BE2C (cell line): ENCODE results near the gene GJB4.

ENCODE experiments used
- DNase-seq: peaks from one replicate; pipeline ENCODE4 v3.0.0-alpha.2; 2020
- H3K27me3 ChIP-seq: fragments of 250-450 bp; sonication (Bioruptor Pico); 2 replicates; pipeline ENCODE4 v1.5.1; 2020; ENCODE audit warnings: mild to moderate bottlenecking
- H3K36me3 ChIP-seq: fragments of 250-450 bp; sonication (Bioruptor Pico); 2 replicates; pipeline ENCODE4 v1.5.1; 2020; ENCODE audit warnings: mild to moderate bottlenecking
- H3K4me1 ChIP-seq: fragments of 250-450 bp; sonication (Bioruptor Pico); 2 replicates; pipeline ENCODE4 v1.5.1; 2020
- H3K4me3 ChIP-seq: 2 replicates; pipeline ENCODE4 v1.5.1; 2011; ENCODE audit warnings: low read depth, low read length
- H3K9me3 ChIP-seq: fragments of 250-450 bp; sonication (Bioruptor Pico); 2 replicates; pipeline ENCODE4 v1.5.1; 2020
- TF ChIP-seq, protein P1 (sequence below): IDR thresholded peaks from 2 replicates; pipeline ENCODE4 v1.5.1; 2012; ENCODE audit warnings: mild to moderate bottlenecking, low read depth, low read length

Gene GJB4

DNA sequence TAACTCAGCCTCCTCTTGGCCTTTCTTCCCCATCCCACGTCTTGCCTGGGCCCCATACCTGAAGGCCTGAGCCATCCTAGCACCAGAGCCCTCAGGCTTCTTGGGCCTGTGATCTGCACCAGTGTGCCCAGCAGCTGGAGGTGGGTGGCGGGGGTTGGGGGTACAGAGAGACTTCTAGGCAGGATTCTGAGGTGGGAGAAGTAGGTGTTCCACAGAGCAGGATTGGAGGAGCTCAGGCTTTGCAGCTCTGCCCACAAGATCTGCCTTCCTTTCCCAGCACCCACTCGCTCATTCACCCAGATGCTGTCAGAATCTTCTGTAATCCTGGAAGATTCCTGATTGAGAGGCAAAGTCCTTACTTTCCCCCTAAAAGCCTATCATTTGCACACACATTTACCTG, 14.7 kb upstream of the GJB4 start:
- no peak for DNase-seq
- H3K4me1 ChIP-seq: no peaks in the 10 kb centered on the region
- no peaks in the 10 kb centered on the region for H3K9me3 ChIP-seq
- no peaks in the 10 kb centered on the region for H3K27me3 ChIP-seq
- TF ChIP-seq, protein P1, sequence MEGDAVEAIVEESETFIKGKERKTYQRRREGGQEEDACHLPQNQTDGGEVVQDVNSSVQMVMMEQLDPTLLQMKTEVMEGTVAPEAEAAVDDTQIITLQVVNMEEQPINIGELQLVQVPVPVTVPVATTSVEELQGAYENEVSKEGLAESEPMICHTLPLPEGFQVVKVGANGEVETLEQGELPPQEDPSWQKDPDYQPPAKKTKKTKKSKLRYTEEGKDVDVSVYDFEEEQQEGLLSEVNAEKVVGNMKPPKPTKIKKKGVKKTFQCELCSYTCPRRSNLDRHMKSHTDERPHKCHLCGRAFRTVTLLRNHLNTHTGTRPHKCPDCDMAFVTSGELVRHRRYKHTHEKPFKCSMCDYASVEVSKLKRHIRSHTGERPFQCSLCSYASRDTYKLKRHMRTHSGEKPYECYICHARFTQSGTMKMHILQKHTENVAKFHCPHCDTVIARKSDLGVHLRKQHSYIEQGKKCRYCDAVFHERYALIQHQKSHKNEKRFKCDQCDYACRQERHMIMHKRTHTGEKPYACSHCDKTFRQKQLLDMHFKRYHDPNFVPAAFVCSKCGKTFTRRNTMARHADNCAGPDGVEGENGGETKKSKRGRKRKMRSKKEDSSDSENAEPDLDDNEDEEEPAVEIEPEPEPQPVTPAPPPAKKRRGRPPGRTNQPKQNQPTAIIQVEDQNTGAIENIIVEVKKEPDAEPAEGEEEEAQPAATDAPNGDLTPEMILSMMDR: no peak
- H3K36me3 ChIP-seq: no peaks in the 10 kb centered on the region
- no peak overlapping the region for H3K4me3 ChIP-seq

DNA sequence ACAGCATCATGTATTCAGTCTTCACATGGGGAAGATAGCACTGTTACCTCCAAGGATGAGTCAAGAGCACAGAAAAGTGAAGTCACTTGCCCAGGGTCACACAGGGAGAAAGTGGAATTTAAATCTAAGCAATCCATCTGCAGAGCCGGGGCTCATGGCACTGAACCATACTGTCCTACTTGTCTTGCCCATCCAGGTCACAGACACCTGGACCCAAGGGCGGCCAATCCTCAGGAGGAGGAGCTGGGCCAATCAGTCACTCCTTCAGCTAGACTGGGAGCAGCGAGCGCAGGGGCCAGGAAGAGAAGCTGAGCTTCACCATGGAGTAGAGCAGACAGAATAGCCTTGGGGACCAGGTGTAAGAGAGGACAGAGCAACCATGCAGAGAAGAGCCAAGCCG, 13.9 kb upstream of the GJB4 start:
- H3K27me3 ChIP-seq: no peaks in the 10 kb centered on the region
- no peaks in the 10 kb centered on the region for H3K9me3 ChIP-seq
- H3K4me1 ChIP-seq: no peaks in the 10 kb centered on the region
- no peaks in the 10 kb centered on the region for H3K36me3 ChIP-seq
- H3K4me3 ChIP-seq: no peak overlapping the region
- no peak for DNase-seq
- TF ChIP-seq, protein P1: no peak

DNA sequence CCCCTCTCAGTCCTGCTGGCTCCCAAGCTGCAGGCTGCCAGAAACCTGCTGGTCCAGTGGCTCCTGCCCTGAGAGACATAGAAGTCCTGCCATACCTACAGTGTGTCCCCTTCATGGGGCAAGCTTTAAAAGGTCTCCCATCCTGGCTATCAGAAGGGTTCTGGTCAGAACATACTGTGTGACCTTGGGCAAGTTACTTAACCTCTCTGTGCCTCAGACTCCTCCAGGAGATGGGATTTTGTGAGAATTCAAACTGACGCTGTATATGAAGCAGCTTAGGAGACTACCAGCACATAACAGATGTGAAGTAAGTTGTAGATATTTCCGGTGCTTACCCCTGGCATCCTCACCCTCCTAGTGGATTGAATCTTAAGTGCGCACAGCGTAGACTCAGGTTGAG, 13.4 kb upstream of the GJB4 start:
- no peaks in the 10 kb centered on the region for H3K36me3 ChIP-seq
- H3K27me3 ChIP-seq: no peaks in the 10 kb centered on the region
- TF ChIP-seq, protein P1: no peak
- H3K4me3 ChIP-seq: no peak overlapping the region
- no peak for DNase-seq
- no peaks in the 10 kb centered on the region for H3K4me1 ChIP-seq
- no peaks in the 10 kb centered on the region for H3K9me3 ChIP-seq

DNA sequence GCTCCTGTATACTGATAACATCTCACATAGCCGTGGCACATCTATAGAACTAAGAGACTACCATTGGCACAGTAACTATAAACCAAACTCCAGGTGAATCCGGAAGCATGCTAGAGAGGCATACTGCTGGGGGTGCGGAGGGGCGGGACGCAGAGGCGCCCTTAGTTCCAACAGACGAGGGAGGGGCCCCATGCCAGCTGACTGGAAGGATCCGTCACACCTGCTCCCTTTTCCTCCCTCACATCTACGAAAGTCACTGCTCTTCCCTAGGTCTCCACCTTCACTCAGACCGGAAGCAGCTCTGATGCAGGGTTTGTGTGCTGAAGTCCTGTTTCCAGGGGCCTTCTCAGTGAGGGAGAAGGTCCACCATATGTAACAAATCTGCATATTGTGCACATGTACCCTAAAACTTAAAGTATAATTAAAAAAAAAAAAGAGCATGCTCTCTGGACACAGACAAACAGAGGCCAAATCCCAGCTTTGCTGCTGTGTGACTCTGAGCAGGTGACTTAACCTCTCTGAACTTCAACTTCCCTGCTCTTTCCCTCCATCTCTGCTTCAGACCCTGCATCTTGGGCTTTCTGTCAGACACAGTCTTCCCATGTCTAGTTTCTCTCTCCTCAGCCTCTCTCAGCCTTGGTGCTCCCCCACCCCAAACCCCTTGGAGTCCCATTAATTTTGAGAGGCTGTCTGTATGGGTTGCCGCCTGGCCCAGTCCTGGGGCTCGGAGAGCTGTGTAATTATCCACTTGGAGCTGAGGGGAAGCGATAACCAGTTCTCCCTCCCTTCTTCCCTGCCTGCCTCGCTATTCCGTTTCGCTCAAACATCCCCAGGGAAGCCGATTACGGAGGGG, 12.5 kb upstream of the GJB4 start:
- no peaks in the 10 kb centered on the region for H3K36me3 ChIP-seq
- DNase-seq: no peak
- TF ChIP-seq, protein P1: no peak

DNA sequence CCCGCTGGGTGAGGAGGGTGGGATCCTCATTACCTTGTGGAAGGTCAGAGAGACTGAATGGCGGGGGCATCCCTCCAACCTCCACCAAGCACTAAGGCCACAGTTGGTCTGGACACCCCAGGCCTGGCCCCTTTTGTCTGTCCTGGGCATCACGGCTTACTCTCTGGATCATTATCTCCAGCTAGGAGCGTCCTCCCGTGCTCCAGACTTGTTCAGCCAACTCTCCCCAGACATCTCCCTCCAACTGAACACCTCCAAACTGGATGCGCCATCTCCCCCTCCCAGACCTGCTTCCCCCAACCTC, 11.9 kb upstream of the GJB4 start:
- Histone ChIP-seq H3K4me1 (no peaks in the 10 kb centered on the region), H3K9me3 (no peaks in the 10 kb centered on the region), H3K36me3 (no peaks in the 10 kb centered on the region), H3K27me3 (no peaks in the 10 kb centered on the region), H3K4me3 (no peak overlapping the region)
- TF ChIP-seq, protein P1: no peak
- DNase-seq: no peak

More for the DNA sequence above, 12.5 kb upstream of the GJB4 start:
- Histone ChIP-seq H3K4me3 (no peak overlapping the region), H3K9me3 (no peaks in the 10 kb centered on the region), H3K27me3 (no peaks in the 10 kb centered on the region), H3K4me1 (no peaks in the 10 kb centered on the region)

DNA sequence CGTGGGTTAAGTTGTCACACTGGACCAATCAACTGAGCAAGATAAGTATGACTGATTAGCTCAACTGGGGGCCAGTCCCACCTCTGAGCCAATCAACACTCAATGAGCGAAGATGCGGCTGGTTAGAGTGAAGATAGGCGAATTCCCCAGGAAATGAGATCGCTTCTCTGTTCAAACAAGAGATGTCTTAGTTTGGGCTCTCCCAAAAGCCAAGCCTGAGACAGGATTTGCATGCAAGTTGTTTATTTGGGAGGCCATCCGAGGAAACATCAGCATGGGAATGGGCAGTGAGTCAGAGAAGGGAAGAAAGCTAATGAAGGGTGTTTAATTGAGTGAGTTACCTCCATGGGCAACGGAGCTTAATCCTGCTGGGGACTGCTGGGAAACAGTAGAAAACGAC, 9.5 kb upstream of the GJB4 start:
- TF ChIP-seq, protein P1: no peak
- H3K9me3 ChIP-seq: no peaks in the 10 kb centered on the region

More for the DNA sequence above, 9.5 kb upstream of the GJB4 start:
- Histone ChIP-seq H3K36me3 (no peaks in the 10 kb centered on the region), H3K4me3 (no peak overlapping the region), H3K4me1 (no peaks in the 10 kb centered on the region), H3K27me3 (no peaks in the 10 kb centered on the region)
- DNase-seq: no peak
